Neural cell (in vitro differentiated cells): ENCODE data around the gene COMMD9. TPM values are rescaled to one million over a fixed set of nuclear protein-coding genes. Genes with fewer than 3 reads are reported as not detected.

Experiments used
- H2AFZ ChIP-seq: fragments of 200-600, 300-800 bp; sonication (generic), shearing (Covaris generic); 2 replicates; pipeline ENCODE4 v1.6.0; 2014; ENCODE audit warnings: low read depth, mild to moderate bottlenecking, antibody characterized with exemption, low read length, moderate library complexity
- H3F3A ChIP-seq: fragments of 200-600 bp; shearing (Covaris generic); 2 replicates; pipeline ENCODE4 v1.6.1; 2016; ENCODE audit warnings: mild to moderate bottlenecking, moderate library complexity, mixed read lengths, antibody characterized with exemption, low read length; ENCODE audit not compliant: insufficient read depth, poor library complexity, severe bottlenecking
- H3K27ac ChIP-seq: fragments of 200-600, 300-800 bp; sonication (generic), shearing (Covaris generic); 2 replicates; pipeline ENCODE4 v1.5.1; 2014; ENCODE audit warnings: mild to moderate bottlenecking, low read length, moderate library complexity
- H3K27me3 ChIP-seq: fragments of 300-800, 200-600 bp; sonication (generic), shearing (Covaris generic); 2 replicates; pipeline ENCODE4 v1.6.0; 2014; ENCODE audit warnings: mild to moderate bottlenecking, low read depth, low read length, moderate library complexity; ENCODE audit not compliant: insufficient read depth
- H3K36me3 ChIP-seq: fragments of 300-800, 200-600 bp; sonication (generic), shearing (Covaris generic); 2 replicates; pipeline ENCODE4 v1.5.1; 2014; ENCODE audit warnings: mild to moderate bottlenecking, antibody characterized with exemption, low read length, moderate library complexity; ENCODE audit not compliant: insufficient read depth
- H3K4me2 ChIP-seq: fragments of 300-800, 200-600 bp; sonication (generic), shearing (Covaris generic); 2 replicates; pipeline ENCODE4 v1.6.0; 2014; ENCODE audit warnings: mild to moderate bottlenecking, low read length
- H3K4me3 ChIP-seq: fragments of 300-800, 200-600 bp; sonication (generic), shearing (Covaris generic); 2 replicates; pipeline ENCODE4 v1.5.1; 2014; ENCODE audit warnings: mild to moderate bottlenecking, low read length, moderate library complexity
- H3K79me2 ChIP-seq: fragments of 200-600 bp; shearing (Covaris generic); replicated peaks from 2 replicates; pipeline ENCODE4 v1.6.0; 2014; ENCODE audit warnings: mild to moderate bottlenecking, low read length, moderate library complexity; ENCODE audit not compliant: insufficient read depth
- H3K9ac ChIP-seq: fragments of 300-800, 200-600 bp; sonication (generic), shearing (Covaris generic); 2 replicates; pipeline ENCODE4 v1.6.1; 2016; ENCODE audit warnings: mild to moderate bottlenecking, low read length, mixed read lengths
- H3K9me2 ChIP-seq: fragments of 200-600 bp; shearing (Covaris generic); 2 replicates; pipeline ENCODE4 v1.6.1; 2016; ENCODE audit warnings: mild to moderate bottlenecking, low read length, mixed read lengths; ENCODE audit not compliant: insufficient read depth
- H3K9me3 ChIP-seq: fragments of 200-600, 300-800 bp; sonication (generic), shearing (Covaris generic); 2 replicates; pipeline ENCODE4 v1.6.1; 2016; ENCODE audit warnings: mild to moderate bottlenecking, mixed run types, low read length, moderate library complexity, mixed read lengths
- H4K20me1 ChIP-seq: fragments of 200-600 bp; shearing (Covaris generic); 2 replicates; pipeline ENCODE4 v1.6.1; 2016; ENCODE audit warnings: mild to moderate bottlenecking, mixed run types; ENCODE audit not compliant: insufficient read depth
- CTCF ChIP-seq: fragments of 450-650 bp; IDR thresholded peaks from 2 replicates; pipeline ENCODE4 v1.5.1; 2014; ENCODE audit warnings: antibody characterized with exemption, mild to moderate bottlenecking, moderate library complexity; ENCODE audit not compliant: poor library complexity, severe bottlenecking
- EP300 ChIP-seq: fragments of 450-650 bp; conservative IDR thresholded peaks from 2 replicates; pipeline ENCODE4 v1.6.1; 2014; ENCODE audit warnings: antibody characterized with exemption, mild to moderate bottlenecking, moderate library complexity; ENCODE audit not compliant: poor library complexity, severe bottlenecking
- EZH2 ChIP-seq: fragments of 200-600, 300-800 bp; shearing (Covaris generic), sonication (generic); IDR thresholded peaks from 2 replicates; pipeline ENCODE4 v1.6.1; 2014; ENCODE audit warnings: antibody characterized with exemption, low read length, borderline replicate concordance, mild to moderate bottlenecking; ENCODE audit not compliant: insufficient read depth, poor library complexity, severe bottlenecking
- MXI1 ChIP-seq: fragments of 450-650 bp; conservative IDR thresholded peaks from 2 replicates; pipeline ENCODE4 v1.6.1; 2014; ENCODE audit warnings: antibody characterized with exemption, mild to moderate bottlenecking; ENCODE audit not compliant: poor library complexity, severe bottlenecking
- POLR2AphosphoS5 ChIP-seq: IDR thresholded peaks from 2 replicates; pipeline ENCODE4 v1.6.1; 2012
- RAD21 ChIP-seq: fragments of 450-650 bp; conservative IDR thresholded peaks from 2 replicates; pipeline ENCODE4 v1.6.1; 2014; ENCODE audit warnings: antibody characterized with exemption, mild to moderate bottlenecking, moderate library complexity
- REST ChIP-seq: IDR thresholded peaks from 2 replicates; pipeline ENCODE4 v1.6.1; 2012; ENCODE audit warnings: borderline replicate concordance
- SMC3 ChIP-seq: fragments of 450-650 bp; conservative IDR thresholded peaks from 2 replicates; pipeline ENCODE4 v1.6.1; 2014; ENCODE audit warnings: antibody characterized with exemption, mild to moderate bottlenecking, moderate library complexity; ENCODE audit not compliant: poor library complexity
- TAF1 ChIP-seq: IDR thresholded peaks from 2 replicates; pipeline ENCODE4 v1.6.1; 2012; ENCODE audit warnings: low read depth
- polyA plus RNA-seq: library from polyadenylated mRNA; depleted of rRNA; stranded (reverse); fragments of >200 nt; gene quantifications from 2 replicates; pipeline ENCODE4 v1.2.3, GENCODE V29; 2014

The COMMD9 gene
- polyA plus RNA-seq, 1 donor from 2014 or later = 119 TPM

- Histone ChIP-seq H3F3A (no peaks in the 10 kb centered on the region), H3K9me3 (no peaks in the 10 kb centered on the region), H3K79me2 (no peaks in the 10 kb centered on the region), H3K27ac (no peak overlapping the region), H4K20me1 (no peaks in the 10 kb centered on the region), H3K9me2 (no peaks in the 10 kb centered on the region), H3K27me3 (no peaks in the 10 kb centered on the region), H3K4me3 (no peak overlapping the region), H3K9ac (no peak overlapping the region), H2AFZ (no peak overlapping the region), H3K36me3 (no peaks in the 10 kb centered on the region), H3K4me2 (no peak overlapping the region)
- TF ChIP-seq RAD21 (no peak), POLR2AphosphoS5 (no peak), MXI1 (no peak), EZH2 (no peak), REST (no peak), SMC3 (no peak), EP300 (no peak), TAF1 (no peak), CTCF (no peak)
These were observed 51.8 kb downstream of the COMMD9 start for GRCh38 chr11:36237391-36237790.

- Histone ChIP-seq H3K9ac (no peak overlapping the region), H2AFZ (no peak overlapping the region), H3K4me2 (no peak overlapping the region), H3K27me3 (no peaks in the 10 kb centered on the region), H3K36me3 (no peaks in the 10 kb centered on the region), H3F3A (no peaks in the 10 kb centered on the region), H3K79me2 (no peaks in the 10 kb centered on the region), H4K20me1 (no peaks in the 10 kb centered on the region), H3K9me2 (no peaks in the 10 kb centered on the region), H3K27ac (no peak overlapping the region), H3K9me3 (no peaks in the 10 kb centered on the region), H3K4me3 (no peak overlapping the region)
- TF ChIP-seq REST (no peak), CTCF (no peak), RAD21 (no peak), SMC3 (no peak), EP300 (no peak)
These were observed 53.5 kb downstream of the COMMD9 start for GRCh38 chr11:36235750-36236149.
